ENCODE measurements around the gene ACHE.

- TF ChIP-seq, protein P1, sequence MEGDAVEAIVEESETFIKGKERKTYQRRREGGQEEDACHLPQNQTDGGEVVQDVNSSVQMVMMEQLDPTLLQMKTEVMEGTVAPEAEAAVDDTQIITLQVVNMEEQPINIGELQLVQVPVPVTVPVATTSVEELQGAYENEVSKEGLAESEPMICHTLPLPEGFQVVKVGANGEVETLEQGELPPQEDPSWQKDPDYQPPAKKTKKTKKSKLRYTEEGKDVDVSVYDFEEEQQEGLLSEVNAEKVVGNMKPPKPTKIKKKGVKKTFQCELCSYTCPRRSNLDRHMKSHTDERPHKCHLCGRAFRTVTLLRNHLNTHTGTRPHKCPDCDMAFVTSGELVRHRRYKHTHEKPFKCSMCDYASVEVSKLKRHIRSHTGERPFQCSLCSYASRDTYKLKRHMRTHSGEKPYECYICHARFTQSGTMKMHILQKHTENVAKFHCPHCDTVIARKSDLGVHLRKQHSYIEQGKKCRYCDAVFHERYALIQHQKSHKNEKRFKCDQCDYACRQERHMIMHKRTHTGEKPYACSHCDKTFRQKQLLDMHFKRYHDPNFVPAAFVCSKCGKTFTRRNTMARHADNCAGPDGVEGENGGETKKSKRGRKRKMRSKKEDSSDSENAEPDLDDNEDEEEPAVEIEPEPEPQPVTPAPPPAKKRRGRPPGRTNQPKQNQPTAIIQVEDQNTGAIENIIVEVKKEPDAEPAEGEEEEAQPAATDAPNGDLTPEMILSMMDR (IDR thresholded peaks at IDR 0.05; ENCODE audit: low read depth, low read length), result no peak
- TF ChIP-seq EZH2phosphoT487 (IDR thresholded peaks at IDR 0.05; ENCODE audit: low read depth), result no peak
Measured at GRCh38 chr7:100895701-100895955, at the start of gene ACHE.

Data from OCI-LY3 (cell line).